Glutamatergic neuron (in vitro differentiated cells): Measurements from ENCODE around the gene NGEF. TPM values are rescaled to one million over a fixed set of nuclear protein-coding genes. Genes with fewer than 3 reads are reported as not detected.
A peak's percentile ranks its signal among the peaks of the same experiment; 100 is the strongest.
"Not testable (repeated sequence)": the region's sequence is repeated elsewhere in the genome, so short reads cannot be mapped to it uniquely, and the experiment has no call there.

Experiments used
- DNase-seq: peaks from one replicate; pipeline ENCODE4 v3.0.0; 2022
- H3K27ac Mint-ChIP-seq: one replicate; pipeline ENCODE4 v1.8.0; 2020; ENCODE audit warnings: mild to moderate bottlenecking, mixed read lengths, inconsistent platforms; ENCODE audit not compliant: unreplicated experiment
- H3K27me3 Mint-ChIP-seq: one replicate; pipeline ENCODE4 v1.8.0; 2020; ENCODE audit warnings: mild to moderate bottlenecking, moderate library complexity, mixed read lengths, inconsistent platforms; ENCODE audit not compliant: unreplicated experiment
- H3K36me3 Mint-ChIP-seq: one replicate; pipeline ENCODE4 v1.8.0; 2020; ENCODE audit warnings: mild to moderate bottlenecking, mixed read lengths, inconsistent platforms; ENCODE audit not compliant: unreplicated experiment
- H3K4me1 Mint-ChIP-seq: one replicate; pipeline ENCODE4 v1.8.0; 2020; ENCODE audit warnings: mild to moderate bottlenecking, low read depth, mixed read lengths, inconsistent platforms; ENCODE audit not compliant: unreplicated experiment
- H3K4me3 Mint-ChIP-seq: one replicate; pipeline ENCODE4 v1.8.0; 2020; ENCODE audit warnings: mild to moderate bottlenecking, mixed read lengths, inconsistent platforms; ENCODE audit not compliant: unreplicated experiment
- H3K9me3 Mint-ChIP-seq: one replicate; pipeline ENCODE4 v1.8.0; 2020; ENCODE audit warnings: mild to moderate bottlenecking, moderate library complexity, mixed read lengths, inconsistent platforms; ENCODE audit not compliant: unreplicated experiment
- total RNA-seq: library from RNA; stranded (reverse); fragmentation: NEBNext Ultra II Directional; extraction: Animal tissue kit (Norgen Biotek cat#: 25700); gene quantifications from one replicate; pipeline ENCODE4 v1.2.1, GENCODE V29; 2021; ENCODE audit not compliant: unreplicated experiment
- TF ChIP-seq, protein P1 (sequence below): fragments of 200-600 bp; sonication (generic); IDR thresholded peaks from one replicate; pipeline ENCODE4 v1.5.0; 2021; ENCODE audit not compliant: partially characterized antibody, unreplicated experiment

Gene NGEF
- total RNA-seq, 1 donor from 2014 or later: 7.2 TPM

DNA sequence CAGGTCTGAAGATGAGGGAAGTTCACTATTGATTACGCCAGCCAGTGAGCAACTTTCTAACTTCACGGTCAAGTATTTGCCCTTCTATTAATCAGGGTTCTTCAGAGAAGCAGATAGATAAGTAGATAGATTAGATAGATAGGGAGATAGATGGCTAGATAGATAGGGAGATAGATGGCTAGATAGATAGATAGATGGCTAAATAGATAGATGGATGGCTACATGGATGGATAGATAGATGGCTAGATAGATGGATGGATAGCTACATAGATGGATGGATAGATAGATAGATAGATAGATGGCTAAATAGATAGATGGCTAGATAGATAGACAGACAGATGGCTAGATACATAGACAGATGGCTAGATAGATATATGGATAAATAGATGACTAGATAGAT lies 42.3 kb upstream of the NGEF start:
- Mint-ChIP-seq H3K27me3 (peaks cover 13% of the 10 kb centered on the region), H3K9me3 (peaks cover 2% of the 10 kb centered on the region), H3K4me1 (peaks cover 6% of the 10 kb centered on the region), H3K4me3 (no peak overlapping the region), H3K27ac (no peak overlapping the region), H3K36me3 (no peaks in the 10 kb centered on the region)
- TF ChIP-seq, protein P1, sequence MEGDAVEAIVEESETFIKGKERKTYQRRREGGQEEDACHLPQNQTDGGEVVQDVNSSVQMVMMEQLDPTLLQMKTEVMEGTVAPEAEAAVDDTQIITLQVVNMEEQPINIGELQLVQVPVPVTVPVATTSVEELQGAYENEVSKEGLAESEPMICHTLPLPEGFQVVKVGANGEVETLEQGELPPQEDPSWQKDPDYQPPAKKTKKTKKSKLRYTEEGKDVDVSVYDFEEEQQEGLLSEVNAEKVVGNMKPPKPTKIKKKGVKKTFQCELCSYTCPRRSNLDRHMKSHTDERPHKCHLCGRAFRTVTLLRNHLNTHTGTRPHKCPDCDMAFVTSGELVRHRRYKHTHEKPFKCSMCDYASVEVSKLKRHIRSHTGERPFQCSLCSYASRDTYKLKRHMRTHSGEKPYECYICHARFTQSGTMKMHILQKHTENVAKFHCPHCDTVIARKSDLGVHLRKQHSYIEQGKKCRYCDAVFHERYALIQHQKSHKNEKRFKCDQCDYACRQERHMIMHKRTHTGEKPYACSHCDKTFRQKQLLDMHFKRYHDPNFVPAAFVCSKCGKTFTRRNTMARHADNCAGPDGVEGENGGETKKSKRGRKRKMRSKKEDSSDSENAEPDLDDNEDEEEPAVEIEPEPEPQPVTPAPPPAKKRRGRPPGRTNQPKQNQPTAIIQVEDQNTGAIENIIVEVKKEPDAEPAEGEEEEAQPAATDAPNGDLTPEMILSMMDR: no peak
- DNase-seq: no peak

- Mint-ChIP-seq H3K36me3 (no peaks in the 10 kb centered on the region), H3K27me3 (peaks cover 13% of the 10 kb centered on the region)
These were observed 41.1 kb upstream of the NGEF start for GRCh38 chr2:233053928-233054784.

GRCh38 chr2:233052517-233052916 lies 39.5 kb upstream of the NGEF start:
- not testable (repeated sequence) for H3K4me1 Mint-ChIP-seq, H3K27ac Mint-ChIP-seq, H3K4me3 Mint-ChIP-seq, DNase-seq, H3K36me3 Mint-ChIP-seq, H3K9me3 Mint-ChIP-seq
- H3K27me3 Mint-ChIP-seq: peaks cover 13% of the 10 kb centered on the region

More at GRCh38 chr2:233053928-233054784, 41.1 kb upstream of the NGEF start:
- Mint-ChIP-seq H3K27ac (no peak overlapping the region), H3K9me3 (peaks cover 2% of the 10 kb centered on the region), H3K4me3 (no peak overlapping the region), H3K4me1 (peaks cover 6% of the 10 kb centered on the region)
- TF ChIP-seq, protein P1: peak; percentile 95
- DNase-seq: peak; percentile 75

DNA sequence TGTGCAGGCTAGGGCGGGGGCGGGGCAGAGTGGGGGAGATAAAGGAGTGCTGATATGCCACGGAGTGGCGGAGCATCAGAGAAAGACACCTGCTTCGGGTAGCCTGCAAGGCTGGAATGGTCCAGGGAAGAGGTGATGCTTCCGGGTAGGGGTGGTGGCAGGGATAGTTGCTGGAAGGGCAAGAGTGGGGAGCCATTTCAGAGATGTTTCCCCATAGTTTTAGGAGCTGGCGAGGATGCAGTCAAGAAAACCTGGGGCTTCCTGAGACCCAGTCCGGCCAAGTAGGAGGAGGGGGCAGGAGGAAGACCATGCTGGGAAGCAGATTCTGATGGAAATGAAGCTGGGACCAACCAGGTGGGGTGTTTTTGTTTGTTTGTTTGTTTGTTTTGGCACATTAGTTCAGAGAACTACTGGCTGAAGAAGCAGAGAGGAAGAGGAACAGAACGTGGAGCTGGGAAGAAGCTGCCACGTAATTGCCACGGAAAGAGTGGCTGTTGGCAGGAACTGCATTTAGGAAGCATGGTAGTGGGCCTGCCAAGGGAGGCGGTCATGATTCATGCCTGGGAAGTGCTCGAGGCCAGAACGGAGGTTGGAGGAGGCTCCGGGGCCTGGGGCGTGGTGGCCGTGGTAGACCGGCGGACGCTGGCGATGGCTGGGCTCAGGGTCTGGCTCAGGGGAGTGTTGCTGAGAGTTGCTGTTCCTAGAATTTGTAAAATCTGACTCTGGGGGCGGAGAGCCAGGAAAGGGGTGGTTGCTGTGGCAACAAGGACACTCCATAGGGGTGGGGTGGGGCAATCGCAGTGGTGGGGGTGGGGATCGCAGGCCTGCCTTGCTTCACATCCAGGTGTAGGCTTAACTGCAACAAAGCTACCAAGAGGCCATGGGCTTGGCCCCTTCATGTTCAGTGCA lies 38.4 kb upstream of the NGEF start:
- peaks cover 6% of the 10 kb centered on the region for H3K4me1 Mint-ChIP-seq

DNA sequence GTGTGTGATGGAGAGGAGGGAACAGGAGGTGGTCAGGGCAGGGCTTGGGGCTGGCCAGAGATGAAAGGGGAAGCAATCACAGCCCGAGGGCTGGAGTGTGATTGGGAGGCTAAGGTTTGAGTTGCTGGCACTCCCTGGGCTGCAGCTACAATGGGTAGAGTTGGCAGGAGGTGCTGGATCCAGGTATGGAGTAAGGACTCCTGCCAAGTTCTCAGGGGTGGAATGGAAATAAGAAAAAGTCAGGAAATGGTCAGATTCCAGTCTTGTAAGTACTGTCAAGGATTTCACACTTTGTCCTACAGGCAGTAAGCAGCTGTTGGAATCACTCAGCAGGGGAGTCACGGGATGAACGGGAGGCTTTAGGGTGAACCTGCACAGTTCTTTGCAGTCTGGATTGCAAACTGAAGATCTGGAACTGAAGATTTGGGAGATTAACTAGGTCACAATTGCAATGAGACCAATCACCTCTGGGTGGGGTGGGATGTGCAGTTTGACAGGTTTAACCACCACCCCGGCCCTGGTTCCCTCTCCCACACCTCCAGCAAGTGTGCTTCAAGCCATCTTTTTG lies 36.2 kb upstream of the NGEF start:
- Mint-ChIP-seq H3K27ac (no peak overlapping the region), H3K9me3 (peaks cover 2% of the 10 kb centered on the region), H3K36me3 (no peaks in the 10 kb centered on the region), H3K4me3 (no peak overlapping the region), H3K4me1 (peaks cover 6% of the 10 kb centered on the region), H3K27me3 (peaks cover 8% of the 10 kb centered on the region)
- TF ChIP-seq, protein P1: no peak
- DNase-seq: no peak

More for the DNA sequence above, 38.4 kb upstream of the NGEF start:
- Mint-ChIP-seq H3K4me3 (no peak overlapping the region), H3K27me3 (peaks cover 13% of the 10 kb centered on the region), H3K9me3 (peaks cover 2% of the 10 kb centered on the region), H3K27ac (no peak overlapping the region), H3K36me3 (no peaks in the 10 kb centered on the region)
- TF ChIP-seq, protein P1: no peak
- DNase-seq: no peak
